HUES48 (cell line): ENCODE results near the gene CEP162.
"Not testable (repeated sequence)": the region's sequence is repeated elsewhere in the genome, so short reads cannot be mapped to it uniquely, and the experiment has no call there.

Source experiments
- H3K27ac ChIP-seq: one replicate; pipeline ENCODE4 v1.7.0; 2013; ENCODE audit warnings: low read depth, low read length, inconsistent platforms
- H3K27me3 ChIP-seq: 2 replicates; pipeline ENCODE4 v1.6.1; 2013; ENCODE audit warnings: mild to moderate bottlenecking, low read length; ENCODE audit not compliant: control insufficient read depth, insufficient read depth
- H3K36me3 ChIP-seq: 2 replicates; pipeline ENCODE4 v1.6.1; 2013; ENCODE audit warnings: low read length; ENCODE audit not compliant: control insufficient read depth, insufficient read depth
- H3K4me1 ChIP-seq: 2 replicates; pipeline ENCODE4 v1.6.1; 2013; ENCODE audit warnings: mild to moderate bottlenecking, low read length; ENCODE audit not compliant: control insufficient read depth, insufficient read depth
- H3K4me3 ChIP-seq: 2 replicates; pipeline ENCODE4 v1.5.1; 2013; ENCODE audit warnings: mild to moderate bottlenecking, low read depth, low read length
- H3K9ac ChIP-seq: 2 replicates; pipeline ENCODE4 v1.6.1; 2013; ENCODE audit warnings: mild to moderate bottlenecking, low read depth, low read length, moderate library complexity
- H3K9me3 ChIP-seq: 2 replicates; pipeline ENCODE4 v1.6.1; 2013; ENCODE audit warnings: low read length; ENCODE audit not compliant: control insufficient read depth, insufficient read depth

Gene CEP162

GRCh38 chr6:84224251-84224650 is 3.2 kb downstream of the CEP162 start:
- H3K4me1 ChIP-seq, result peaks cover 6% of the 10 kb centered on the region; the same call in 1 of the 2 replicates

GRCh38 chr6:84223608-84224007 is 3.8 kb downstream of the CEP162 start:
- not testable (repeated sequence) for H3K4me3 ChIP-seq, H3K27ac ChIP-seq, H3K9ac ChIP-seq, H3K9me3 ChIP-seq, H3K36me3 ChIP-seq, H3K27me3 ChIP-seq
- H3K4me1 ChIP-seq, result peaks cover 12% of the 10 kb centered on the region

More at GRCh38 chr6:84224251-84224650, 3.2 kb downstream of the CEP162 start:
- H3K27me3 ChIP-seq, result 0 out of 2 replicates have a peak, but pooled peaks cover 5% of the 10 kb centered on the region
- H3K9me3 ChIP-seq, result no peaks in the 10 kb centered on the region
- no peaks in the 10 kb centered on the region for H3K36me3 ChIP-seq
- no peak overlapping the region for H3K4me3 ChIP-seq
- no peak overlapping the region for H3K9ac ChIP-seq
- H3K27ac ChIP-seq, result no peak overlapping the region

GRCh38 chr6:84222426-84222825 is 5.0 kb downstream of the CEP162 start:
- Histone ChIP-seq H3K9me3 (no peaks in the 10 kb centered on the region), H3K36me3 (no peaks in the 10 kb centered on the region), H3K9ac (no peak overlapping the region), H3K27me3 (no peaks in the 10 kb centered on the region), H3K4me1 (peaks cover 19% of the 10 kb centered on the region), H3K27ac (no peak overlapping the region), H3K4me3 (no peak overlapping the region)

- H3K9me3 ChIP-seq, result no peaks in the 10 kb centered on the region
- H3K4me3 ChIP-seq, result no peak overlapping the region
- no peak overlapping the region for H3K9ac ChIP-seq
- H3K4me1 ChIP-seq, result peaks cover 18% of the 10 kb centered on the region
- no peak overlapping the region for H3K27ac ChIP-seq
- no peaks in the 10 kb centered on the region for H3K36me3 ChIP-seq
- no peaks in the 10 kb centered on the region for H3K27me3 ChIP-seq
Observed at GRCh38 chr6:84220809-84221409, 6.5 kb downstream of the CEP162 start.

- Histone ChIP-seq H3K4me3 (no peak overlapping the region), H3K9ac (no peak overlapping the region), H3K9me3 (no peaks in the 10 kb centered on the region), H3K27ac (no peak overlapping the region), H3K36me3 (peaks cover 3% of the 10 kb centered on the region), H3K27me3 (no peaks in the 10 kb centered on the region), H3K4me1 (peaks cover 18% of the 10 kb centered on the region)
Observed at GRCh38 chr6:84218091-84218490, 9.4 kb downstream of the CEP162 start.

- Histone ChIP-seq H3K4me1 (peaks cover 10% of the 10 kb centered on the region; the same call in 1 of the 2 replicates), H3K27ac (no peak overlapping the region), H3K4me3 (no peak overlapping the region), H3K27me3 (no peaks in the 10 kb centered on the region), H3K36me3 (peaks cover 6% of the 10 kb centered on the region), H3K9ac (no peak overlapping the region), H3K9me3 (no peaks in the 10 kb centered on the region)
Observed at GRCh38 chr6:84213217-84213616, 14.2 kb downstream of the CEP162 start.

- Histone ChIP-seq H3K9me3 (no peaks in the 10 kb centered on the region), H3K27ac (no peak overlapping the region), H3K36me3 (peaks cover 15% of the 10 kb centered on the region), H3K4me3 (no peak overlapping the region), H3K27me3 (no peaks in the 10 kb centered on the region), H3K9ac (no peak overlapping the region), H3K4me1 (no peaks in the 10 kb centered on the region)
Observed at GRCh38 chr6:84204011-84204410, 23.4 kb downstream of the CEP162 start.

- not testable (repeated sequence) for H3K9me3 ChIP-seq, H3K9ac ChIP-seq, H3K27ac ChIP-seq, H3K27me3 ChIP-seq, H3K4me1 ChIP-seq, H3K4me3 ChIP-seq
- H3K36me3 ChIP-seq, result peaks cover 31% of the 10 kb centered on the region
Observed at GRCh38 chr6:84199987-84200386, 27.5 kb downstream of the CEP162 start.

GRCh38 chr6:84197708-84198107 is 29.7 kb downstream of the CEP162 start:
- no peak overlapping the region for H3K9ac ChIP-seq
- no peaks in the 10 kb centered on the region for H3K4me1 ChIP-seq
- H3K27ac ChIP-seq, result no peak overlapping the region
- H3K27me3 ChIP-seq, result no peaks in the 10 kb centered on the region
- no peak overlapping the region for H3K4me3 ChIP-seq
- H3K36me3 ChIP-seq, result peaks cover 45% of the 10 kb centered on the region
- H3K9me3 ChIP-seq, result no peaks in the 10 kb centered on the region

- no peak overlapping the region for H3K27ac ChIP-seq
- H3K4me3 ChIP-seq, result no peak overlapping the region
- peaks cover 42% of the 10 kb centered on the region for H3K36me3 ChIP-seq
- H3K27me3 ChIP-seq, result no peaks in the 10 kb centered on the region
- no peak overlapping the region for H3K9ac ChIP-seq
- no peaks in the 10 kb centered on the region for H3K9me3 ChIP-seq
- H3K4me1 ChIP-seq, result no peaks in the 10 kb centered on the region
Observed at GRCh38 chr6:84193114-84193708, 34.2 kb downstream of the CEP162 start.

GRCh38 chr6:84191802-84192201 is 35.6 kb downstream of the CEP162 start:
- Histone ChIP-seq H3K9ac (no peak overlapping the region), H3K9me3 (no peaks in the 10 kb centered on the region), H3K4me3 (no peak overlapping the region), H3K27ac (no peak overlapping the region), H3K4me1 (no peaks in the 10 kb centered on the region), H3K36me3 (peaks cover 39% of the 10 kb centered on the region), H3K27me3 (no peaks in the 10 kb centered on the region)
